Measurements from ENCODE around the gene TSPOAP1. TPM values are rescaled to one million over a fixed set of nuclear protein-coding genes. Genes with fewer than 3 reads are reported as not detected.

TSPOAP1 gene
- total RNA-seq, 1 donor from 2014 or later, result 22.3 TPM

GRCh38 chr17:58368860-58369213 is 40.2 kb upstream of the TSPOAP1 start:
- Mint-ChIP-seq H3K4me1 (ENCODE audit: low read depth) (peaks cover 4% of the 10 kb centered on the region), H3K27me3 (ENCODE audit: low read depth) (no peaks in the 10 kb centered on the region), H3K9me3 (no peaks in the 10 kb centered on the region), H3K36me3 (ENCODE audit: low read depth) (peaks cover 13% of the 10 kb centered on the region), H3K4me3 (ENCODE audit: low read depth) (no peak overlapping the region), H3K27ac (no peak overlapping the region)
- no peak for DNase-seq (ENCODE audit: low spot score)
- intact Hi-C loops (cut with micrococcal nuclease), result no loop called here

GRCh38 chr17:58367461-58367860 is 38.9 kb upstream of the TSPOAP1 start:
- Mint-ChIP-seq H3K4me3 (ENCODE audit: low read depth) (no peak overlapping the region), H3K36me3 (ENCODE audit: low read depth) (peaks cover 22% of the 10 kb centered on the region), H3K9me3 (no peaks in the 10 kb centered on the region), H3K4me1 (ENCODE audit: low read depth) (peaks cover 4% of the 10 kb centered on the region), H3K27ac (no peak overlapping the region), H3K27me3 (ENCODE audit: low read depth) (no peaks in the 10 kb centered on the region)
- no peak for DNase-seq (ENCODE audit: low spot score)
- intact Hi-C loops (cut with micrococcal nuclease), result no loop called here

DNA sequence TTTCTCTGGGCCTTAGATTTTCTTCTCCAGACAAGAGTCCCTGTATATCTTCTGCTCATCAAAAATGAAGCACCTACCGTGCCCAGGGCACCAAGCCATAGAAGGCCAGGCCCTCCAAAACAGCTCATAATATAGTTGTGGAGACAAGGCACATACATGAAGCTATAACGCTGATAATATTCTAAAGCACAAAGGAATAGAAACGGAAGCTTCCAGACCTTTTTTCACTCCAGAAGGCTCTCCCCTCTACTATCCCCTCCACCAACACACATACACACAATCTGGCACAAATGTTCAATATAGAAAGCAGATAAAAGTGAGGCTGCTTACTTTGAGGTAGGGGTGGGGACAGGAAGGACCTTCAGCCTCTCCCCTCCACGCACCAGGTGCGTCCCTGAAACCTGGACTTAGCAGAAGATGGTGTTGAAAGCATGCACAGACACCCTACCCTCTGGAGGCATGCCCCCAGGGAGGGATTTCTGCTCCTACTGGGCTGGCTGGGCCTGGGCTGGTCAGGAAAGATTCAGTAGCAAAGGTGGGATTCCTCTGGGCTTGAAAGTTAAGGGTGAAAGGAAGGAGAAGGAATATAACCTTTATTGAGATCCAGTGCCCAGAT is 37.5 kb upstream of the TSPOAP1 start:
- H3K9me3 Mint-ChIP-seq, result no peaks in the 10 kb centered on the region
- H3K27me3 Mint-ChIP-seq (ENCODE audit: low read depth), result no peaks in the 10 kb centered on the region
- H3K27ac Mint-ChIP-seq, result no peak overlapping the region
- H3K4me1 Mint-ChIP-seq (ENCODE audit: low read depth), result peaks cover 4% of the 10 kb centered on the region
- no peak for DNase-seq (ENCODE audit: low spot score)
- H3K36me3 Mint-ChIP-seq (ENCODE audit: low read depth), result peaks cover 32% of the 10 kb centered on the region
- H3K4me3 Mint-ChIP-seq (ENCODE audit: low read depth), result no peak overlapping the region
- intact Hi-C loops (cut with micrococcal nuclease), result no loop called here

DNA sequence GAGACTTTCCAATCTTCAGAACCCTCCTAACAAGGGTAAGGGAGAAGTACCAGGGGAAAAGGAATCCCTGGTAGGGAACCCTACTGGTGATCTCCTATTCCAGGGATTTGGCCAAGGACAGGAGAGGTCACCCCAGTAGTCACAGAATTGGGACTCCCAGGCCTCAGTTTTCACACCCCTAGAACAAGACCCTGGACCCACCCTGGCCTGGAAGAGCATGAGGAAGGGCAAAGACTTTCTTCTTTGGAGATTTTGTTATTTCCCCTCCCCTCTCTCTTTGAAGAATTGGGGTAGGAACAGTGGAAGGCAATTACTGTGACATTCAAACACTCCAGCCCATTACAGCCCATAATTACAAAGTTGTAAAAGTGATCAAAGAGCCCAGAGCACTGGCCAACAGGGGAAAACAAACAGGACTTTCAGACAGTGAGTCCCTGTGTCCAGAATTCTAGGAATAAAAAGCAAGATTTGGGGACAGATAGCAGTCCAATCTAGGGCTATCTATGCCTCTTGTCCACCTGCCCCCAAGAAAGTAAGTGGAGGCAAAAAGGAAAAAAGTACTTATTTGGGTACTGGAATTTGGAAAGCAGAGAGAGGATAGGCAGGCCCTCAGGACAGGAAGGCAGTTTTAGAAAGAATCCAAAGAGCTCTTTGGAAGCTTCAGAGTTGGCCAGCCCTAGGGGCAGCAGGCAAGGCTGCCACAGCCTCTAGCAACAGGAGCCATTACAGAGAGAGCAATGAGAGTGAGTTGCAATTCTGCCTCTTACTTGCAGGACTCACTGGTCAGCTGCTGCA is 36.8 kb upstream of the TSPOAP1 start:
- H3K4me3 Mint-ChIP-seq (ENCODE audit: low read depth), result no peak overlapping the region
- peaks cover 31% of the 10 kb centered on the region for H3K36me3 Mint-ChIP-seq (ENCODE audit: low read depth)
- DNase-seq (ENCODE audit: low spot score), result no peak
- no peak overlapping the region for H3K27ac Mint-ChIP-seq
- H3K27me3 Mint-ChIP-seq (ENCODE audit: low read depth), result no peaks in the 10 kb centered on the region
- intact Hi-C loops (cut with micrococcal nuclease), result no loop called here
- H3K9me3 Mint-ChIP-seq, result no peaks in the 10 kb centered on the region
- peaks cover 4% of the 10 kb centered on the region for H3K4me1 Mint-ChIP-seq (ENCODE audit: low read depth)

- no peaks in the 10 kb centered on the region for H3K27me3 Mint-ChIP-seq (ENCODE audit: low read depth)
- no peak for DNase-seq (ENCODE audit: low spot score)
- no peaks in the 10 kb centered on the region for H3K9me3 Mint-ChIP-seq
- peaks cover 26% of the 10 kb centered on the region for H3K36me3 Mint-ChIP-seq (ENCODE audit: low read depth)
- intact Hi-C loops (cut with micrococcal nuclease), result no loop called here
- no peak overlapping the region for H3K4me3 Mint-ChIP-seq (ENCODE audit: low read depth)
- peaks cover 1% of the 10 kb centered on the region for H3K4me1 Mint-ChIP-seq (ENCODE audit: low read depth)
- H3K27ac Mint-ChIP-seq, result no peak overlapping the region
Observed at GRCh38 chr17:58364270-58364942, 35.8 kb upstream of the TSPOAP1 start.

GRCh38 chr17:58363457-58364185 is 35.0 kb upstream of the TSPOAP1 start:
- no peak overlapping the region for H3K4me3 Mint-ChIP-seq (ENCODE audit: low read depth)
- no peaks in the 10 kb centered on the region for H3K4me1 Mint-ChIP-seq (ENCODE audit: low read depth)
- no peaks in the 10 kb centered on the region for H3K9me3 Mint-ChIP-seq
- H3K36me3 Mint-ChIP-seq (ENCODE audit: low read depth), result peaks cover 24% of the 10 kb centered on the region
- H3K27ac Mint-ChIP-seq, result no peak overlapping the region
- H3K27me3 Mint-ChIP-seq (ENCODE audit: low read depth), result no peaks in the 10 kb centered on the region
- intact Hi-C loops (cut with micrococcal nuclease), result no loop called here
- no peak for DNase-seq (ENCODE audit: low spot score)

- no peaks in the 10 kb centered on the region for H3K27me3 Mint-ChIP-seq (ENCODE audit: low read depth)
- intact Hi-C loops (cut with micrococcal nuclease), result no loop called here
Observed at GRCh38 chr17:58362368-58363014, 33.9 kb upstream of the TSPOAP1 start.

GRCh38 chr17:58360296-58361063 is 31.9 kb upstream of the TSPOAP1 start:
- no peaks in the 10 kb centered on the region for H3K27me3 Mint-ChIP-seq (ENCODE audit: low read depth)
- H3K9me3 Mint-ChIP-seq, result no peaks in the 10 kb centered on the region
- no peak for DNase-seq (ENCODE audit: low spot score)
- H3K27ac Mint-ChIP-seq, result no peak overlapping the region
- intact Hi-C loops (cut with micrococcal nuclease), result no loop called here
- H3K4me3 Mint-ChIP-seq (ENCODE audit: low read depth), result no peak overlapping the region
- H3K4me1 Mint-ChIP-seq (ENCODE audit: low read depth), result peaks cover 8% of the 10 kb centered on the region
- peaks cover 33% of the 10 kb centered on the region for H3K36me3 Mint-ChIP-seq (ENCODE audit: low read depth)

More at GRCh38 chr17:58362368-58363014, 33.9 kb upstream of the TSPOAP1 start:
- DNase-seq (ENCODE audit: low spot score), result no peak
- no peak overlapping the region for H3K4me3 Mint-ChIP-seq (ENCODE audit: low read depth)
- H3K36me3 Mint-ChIP-seq (ENCODE audit: low read depth), result peaks cover 21% of the 10 kb centered on the region
- H3K9me3 Mint-ChIP-seq, result no peaks in the 10 kb centered on the region
- no peak overlapping the region for H3K27ac Mint-ChIP-seq
- no peaks in the 10 kb centered on the region for H3K4me1 Mint-ChIP-seq (ENCODE audit: low read depth)

GRCh38 chr17:58358408-58359172 is 30.0 kb upstream of the TSPOAP1 start:
- Mint-ChIP-seq H3K36me3 (ENCODE audit: low read depth) (peaks cover 37% of the 10 kb centered on the region), H3K4me1 (ENCODE audit: low read depth) (peaks cover 12% of the 10 kb centered on the region), H3K9me3 (no peaks in the 10 kb centered on the region), H3K4me3 (ENCODE audit: low read depth) (no peak overlapping the region), H3K27me3 (ENCODE audit: low read depth) (no peaks in the 10 kb centered on the region), H3K27ac (no peak overlapping the region)
- intact Hi-C loops (cut with micrococcal nuclease), result no loop called here
- no peak for DNase-seq (ENCODE audit: low spot score)

GRCh38 chr17:58357312-58358297 is 29.0 kb upstream of the TSPOAP1 start:
- H3K27ac Mint-ChIP-seq, result no peak overlapping the region
- H3K4me3 Mint-ChIP-seq (ENCODE audit: low read depth), result no peak overlapping the region
- DNase-seq (ENCODE audit: low spot score), result no peak
- peaks cover 21% of the 10 kb centered on the region for H3K4me1 Mint-ChIP-seq (ENCODE audit: low read depth)
- H3K27me3 Mint-ChIP-seq (ENCODE audit: low read depth), result no peaks in the 10 kb centered on the region
- H3K9me3 Mint-ChIP-seq, result no peaks in the 10 kb centered on the region
- intact Hi-C loops (cut with micrococcal nuclease), result no loop called here
- peaks cover 38% of the 10 kb centered on the region for H3K36me3 Mint-ChIP-seq (ENCODE audit: low read depth)
